ENCODE results near the gene CFAP73. TPM values are rescaled to one million over a fixed set of nuclear protein-coding genes. Genes with fewer than 3 reads are reported as not detected.
"Not testable (repeated sequence)": the region's sequence is repeated elsewhere in the genome, so short reads cannot be mapped to it uniquely, and the experiment has no call there.

The CFAP73 gene
- total and polyA plus RNA-seq, 8 donors: 0.44 to 5.7 (median 1.6) TPM; not detected in 4

DNA sequence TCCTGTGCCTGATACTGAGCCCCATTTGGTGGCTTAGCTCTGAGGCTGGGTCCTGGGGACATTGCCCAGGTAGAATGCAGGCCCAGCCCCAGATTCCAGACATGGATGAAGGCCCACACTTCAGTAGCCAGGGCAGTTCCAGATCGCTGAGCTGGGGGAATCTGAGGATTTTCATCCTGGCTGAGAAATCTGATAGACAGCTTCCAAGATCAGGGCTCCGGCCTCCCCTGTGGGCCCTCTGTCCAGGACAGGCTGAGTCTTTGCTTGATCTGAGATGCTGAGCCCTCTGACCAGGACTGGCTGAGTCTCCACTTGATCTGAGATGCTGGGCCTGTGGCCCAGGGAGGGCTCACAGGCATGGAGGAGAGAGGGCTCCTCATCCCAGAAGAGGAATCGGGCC, 10.7 kb upstream of the CFAP73 start:
- Histone ChIP-seq H3K4me3 (no peak overlapping the region), H3K9me3 (no peaks in the 10 kb centered on the region), H3K36me3 (no peaks in the 10 kb centered on the region), H3K27ac (no peak overlapping the region), H3K27me3 (peaks cover 7 to 44% (median 20%) of the 10 kb centered on the region in 3 donors), H3K4me1 (peaks cover 12 to 34% (median 15%) of the 10 kb centered on the region in 4 donors)
- peak in 1 of 2 donors; percentile 1 for DNase-seq
- 76 to 95% (median 81%) methylated on average over 3 of the region's 3 CpGs for WGBS, 5 donors
- no peak for TF ChIP-seq CTCF (IDR thresholded peaks at IDR 0.05)
- TF ChIP-seq EP300 (IDR thresholded peaks at IDR 0.05): no peak
- TF ChIP-seq POLR2AphosphoS5 (IDR thresholded peaks at IDR 0.05): no peak
- TF ChIP-seq POLR2A (IDR thresholded peaks at IDR 0.05): no peak
- intact Hi-C loops (cut with DNase I; ENCODE audit: low total_unique reads): no loop called here

GRCh38 chr12:113140706-113141105, 8.8 kb upstream of the CFAP73 start:
- 76 to 85% (median 80%) methylated on average over 5 to 7 of the region's 7 CpGs for WGBS, 5 donors
- no peak overlapping the region for H3K27ac ChIP-seq
- no peaks in the 10 kb centered on the region for H3K36me3 ChIP-seq
- H3K9me3 ChIP-seq: no peaks in the 10 kb centered on the region
- H3K4me3 ChIP-seq: no peak overlapping the region
- no peak for TF ChIP-seq POLR2AphosphoS5 (IDR thresholded peaks at IDR 0.05)
- TF ChIP-seq CTCF (IDR thresholded peaks at IDR 0.05): no peak
- TF ChIP-seq POLR2A (IDR thresholded peaks at IDR 0.05): no peak
- no peak for TF ChIP-seq EP300 (IDR thresholded peaks at IDR 0.05)
- no peak for DNase-seq
- peaks cover 7 to 28% (median 12%) of the 10 kb centered on the region in 4 donors for H3K4me1 ChIP-seq
- H3K27me3 ChIP-seq: peaks cover 4 to 25% (median 6%) of the 10 kb centered on the region in 3 donors
- intact Hi-C loops (cut with DNase I; ENCODE audit: low total_unique reads): no loop called here

DNA sequence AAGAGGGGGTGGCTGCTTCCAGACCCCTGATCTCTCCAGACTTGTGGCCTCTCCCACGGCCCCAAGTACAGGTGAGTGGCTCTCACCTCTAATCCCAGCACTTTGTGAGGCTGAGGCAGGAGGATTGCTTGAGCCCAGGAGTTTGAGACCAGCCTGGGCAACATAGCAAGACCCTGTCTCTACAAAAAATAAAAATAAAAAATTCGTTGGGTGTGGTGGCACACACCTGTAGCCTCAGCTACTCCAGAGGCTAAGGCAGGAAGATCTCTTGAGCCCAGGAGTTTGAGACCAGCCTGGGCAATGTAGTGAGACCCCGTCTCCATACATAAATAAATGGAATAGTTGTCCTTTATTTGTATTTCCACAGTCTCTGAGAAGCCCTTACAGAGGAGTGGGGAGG, 7.8 kb upstream of the CFAP73 start:
- Histone ChIP-seq H3K4me1 (peaks cover 2 to 19% (median 8%) of the 10 kb centered on the region in 4 donors), H3K27ac (peak overlapping the region; percentile 60 to 74 (median 65)), H3K27me3 (peaks cover 0 to 15% (median 0%) of the 10 kb centered on the region in 3 donors)
- H3K9me3 ChIP-seq; DNase-seq; intact Hi-C loops (cut with DNase I; ENCODE audit: low total_unique reads); H3K4me3 ChIP-seq; H3K36me3 ChIP-seq: not testable (repeated sequence)
- WGBS, 5 donors: 64 to 76% (median 70%) methylated on average over 3 of the region's 3 CpGs

GRCh38 chr12:113142173-113142885, 7.2 kb upstream of the CFAP73 start:
- no peaks in the 10 kb centered on the region for H3K36me3 ChIP-seq
- no peak overlapping the region for H3K4me3 ChIP-seq
- peaks cover 0 to 9% (median 7%) of the 10 kb centered on the region in 4 donors for H3K9me3 ChIP-seq
- WGBS, 5 donors: 23 to 41% (median 29%) methylated on average over 17 of the region's 17 CpGs
- peak in 2 of 3 donors; percentile 20 to 29 for TF ChIP-seq POLR2AphosphoS5 (IDR thresholded peaks at IDR 0.05)
- no peak for TF ChIP-seq POLR2A (IDR thresholded peaks at IDR 0.05)
- no peak for TF ChIP-seq EP300 (IDR thresholded peaks at IDR 0.05)
- intact Hi-C loops (cut with DNase I; ENCODE audit: low total_unique reads): no loop called here
- peaks cover 0 to 19% (median 8%) of the 10 kb centered on the region in 4 donors for H3K4me1 ChIP-seq
- peaks cover 0 to 11% (median 0%) of the 10 kb centered on the region in 3 donors for H3K27me3 ChIP-seq
- DNase-seq: peak; percentile 68 to 73
- peak overlapping the region; percentile 60 to 74 (median 65) for H3K27ac ChIP-seq

- DNase-seq: peak in 1 of 2 donors; percentile 1
- intact Hi-C loops (cut with DNase I; ENCODE audit: low total_unique reads): no loop called here
Measured at GRCh38 chr12:113142886-113143332, 6.6 kb upstream of the CFAP73 start.

More at GRCh38 chr12:113142886-113143332, 6.6 kb upstream of the CFAP73 start:
- Histone ChIP-seq H3K4me1 (peaks cover 0 to 19% (median 8%) of the 10 kb centered on the region in 4 donors), H3K27ac (peak overlapping the region; percentile 60 to 74 (median 65)), H3K9me3 (peaks cover 0 to 12% (median 8%) of the 10 kb centered on the region in 4 donors), H3K4me3 (no peak overlapping the region), H3K36me3 (no peaks in the 10 kb centered on the region), H3K27me3 (peaks cover 0 to 9% (median 0%) of the 10 kb centered on the region in 3 donors)
- no peak for TF ChIP-seq POLR2AphosphoS5 (IDR thresholded peaks at IDR 0.05)
- WGBS, 5 donors: 43 to 69% (median 54%) methylated on average over 4 to 5 of the region's 5 CpGs
